T1000 (cell line): ENCODE data around the gene ELMO1.

Source experiments
- DNase-seq: peaks from one replicate; lab custom pipeline; 2025; ENCODE audit warnings: mixed read lengths; lab: John Stamatoyannopoulos, UW

Gene ELMO1

GRCh38 chr7:36945612-36946400 is 502.9 kb downstream of the ELMO1 start:
- no peak for DNase-seq

- DNase-seq = no peak
Observed at GRCh38 chr7:36944838-36945237, 503.8 kb downstream of the ELMO1 start.

GRCh38 chr7:36943591-36944435 is 504.9 kb downstream of the ELMO1 start:
- no peak for DNase-seq

GRCh38 chr7:36942955-36943354 is 505.7 kb downstream of the ELMO1 start:
- no peak for DNase-seq

- DNase-seq = no peak
Observed at GRCh38 chr7:36942541-36942940, 506.1 kb downstream of the ELMO1 start.

- no peak for DNase-seq
Observed at GRCh38 chr7:36942025-36942424, 506.6 kb downstream of the ELMO1 start.

GRCh38 chr7:36941359-36941758 is 507.3 kb downstream of the ELMO1 start:
- no peak for DNase-seq

- no peak for DNase-seq
Observed at GRCh38 chr7:36939816-36940215, 508.8 kb downstream of the ELMO1 start.

- no peak for DNase-seq
Observed at GRCh38 chr7:36937754-36938563, 510.7 kb downstream of the ELMO1 start.

GRCh38 chr7:36931892-36932291 is 516.8 kb downstream of the ELMO1 start:
- DNase-seq = no peak

GRCh38 chr7:36929791-36930190 is 518.9 kb downstream of the ELMO1 start:
- DNase-seq = no peak

GRCh38 chr7:36928718-36929117 is 519.9 kb downstream of the ELMO1 start:
- DNase-seq = no peak

- no peak for DNase-seq
Observed at GRCh38 chr7:36928311-36928710, 520.4 kb downstream of the ELMO1 start.

- DNase-seq = no peak
Observed at GRCh38 chr7:36925691-36926090, 523.0 kb downstream of the ELMO1 start.

GRCh38 chr7:36925207-36925606 is 523.5 kb downstream of the ELMO1 start:
- no peak for DNase-seq

- DNase-seq = no peak
Observed at GRCh38 chr7:36923943-36924436, 524.7 kb downstream of the ELMO1 start.

GRCh38 chr7:36923185-36923584 is 525.5 kb downstream of the ELMO1 start:
- no peak for DNase-seq

GRCh38 chr7:36920433-36920832 is 528.2 kb downstream of the ELMO1 start:
- no peak for DNase-seq

GRCh38 chr7:36919738-36920137 is 528.9 kb downstream of the ELMO1 start:
- no peak for DNase-seq

- no peak for DNase-seq
Observed at GRCh38 chr7:36918591-36918990, 530.1 kb downstream of the ELMO1 start.

GRCh38 chr7:36916619-36917018 is 532.0 kb downstream of the ELMO1 start:
- DNase-seq = no peak

- DNase-seq = no peak
Observed at GRCh38 chr7:36916116-36916515, 532.5 kb downstream of the ELMO1 start.
